T1000 (cell line): ENCODE measurements around the gene LRIF1.
"Not testable (repeated sequence)": the region's sequence is repeated elsewhere in the genome, so short reads cannot be mapped to it uniquely, and the experiment has no call there.

Source experiments
- DNase-seq: peaks from one replicate; lab custom pipeline; 2025; ENCODE audit warnings: mixed read lengths; lab: John Stamatoyannopoulos, UW

Gene LRIF1

GRCh38 chr1:110951161-110951560 lies 12.6 kb downstream of the LRIF1 start:
- no peak for DNase-seq

DNA sequence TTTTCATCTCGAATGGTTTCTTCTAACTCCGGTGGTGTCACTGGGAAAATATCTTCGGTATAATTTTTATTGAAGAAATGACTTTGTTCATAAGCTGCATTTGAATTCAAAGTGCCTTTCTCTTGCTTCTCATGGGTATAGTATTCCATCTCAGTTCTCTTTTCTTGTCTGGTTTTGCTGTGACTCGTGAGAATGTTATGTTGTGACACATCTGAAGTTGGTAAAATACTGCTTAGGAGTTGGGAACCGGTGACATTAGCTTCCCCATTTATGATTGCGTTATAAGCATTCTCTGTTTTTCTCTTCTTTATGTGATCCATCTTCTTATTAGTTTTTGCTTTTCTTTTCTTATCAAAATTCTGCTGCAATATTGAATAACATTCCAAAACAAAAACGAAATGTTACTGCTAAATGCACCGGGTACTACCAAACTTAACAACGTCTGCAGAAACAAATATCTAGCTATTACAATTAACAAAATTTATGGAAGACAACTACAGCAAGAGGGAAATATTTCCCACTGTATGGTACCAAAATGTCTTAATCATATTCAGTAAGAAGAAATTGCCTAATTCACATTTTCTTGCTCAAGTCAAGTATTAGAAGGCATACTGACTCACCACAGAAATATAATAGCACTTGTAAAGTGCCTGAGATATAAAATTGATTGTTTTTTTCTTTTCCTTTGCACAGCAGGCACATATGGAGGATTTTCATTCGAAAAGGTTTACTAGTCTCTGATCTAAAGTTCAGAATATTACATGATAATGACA lies 15.5 kb downstream of the LRIF1 start:
- no peak for DNase-seq

GRCh38 chr1:110945626-110946025 lies 18.1 kb downstream of the LRIF1 start:
- no peak for DNase-seq

- no peak for DNase-seq
Measured at GRCh38 chr1:110944806-110945205, 18.9 kb downstream of the LRIF1 start.

DNA sequence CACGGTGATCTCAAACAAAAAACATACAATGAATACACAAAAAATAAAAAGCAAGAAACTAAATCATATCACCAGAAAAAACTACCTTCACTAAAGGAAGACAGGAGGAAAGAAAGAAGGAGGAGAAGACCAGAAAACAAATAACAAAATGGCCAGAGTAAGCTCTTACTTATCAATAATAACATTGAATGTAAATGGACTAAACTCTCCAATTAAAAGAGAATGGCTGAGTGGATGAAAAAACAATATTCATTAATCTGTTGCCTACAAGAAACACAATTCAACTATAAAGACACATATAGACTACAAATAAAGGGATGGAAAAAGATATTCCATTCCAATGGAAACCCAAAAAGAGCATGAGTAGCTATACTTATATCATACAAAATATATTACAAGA lies 27.2 kb downstream of the LRIF1 start:
- DNase-seq = no peak

DNA sequence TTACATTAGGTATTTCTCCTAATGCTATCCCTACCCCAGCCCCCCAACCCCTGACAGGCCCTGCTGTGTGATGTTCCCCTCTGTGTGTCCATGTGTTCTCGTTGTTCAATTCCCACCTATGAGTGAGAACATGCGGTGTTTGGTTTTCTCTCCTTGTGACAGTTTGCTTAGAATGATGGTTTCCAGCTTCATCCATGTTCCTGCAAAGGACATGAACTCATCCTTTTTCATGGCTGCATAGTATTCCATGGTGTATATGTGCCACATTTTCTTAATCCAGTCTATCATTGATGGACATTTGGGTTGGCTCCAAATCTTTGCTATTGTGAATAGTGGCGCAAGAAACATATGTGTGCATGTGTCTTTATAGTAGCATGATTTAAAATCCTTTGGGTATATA lies 32.6 kb downstream of the LRIF1 start:
- DNase-seq = not testable (repeated sequence)

- no peak for DNase-seq
Measured at GRCh38 chr1:110928904-110929303, 34.8 kb downstream of the LRIF1 start.

DNA sequence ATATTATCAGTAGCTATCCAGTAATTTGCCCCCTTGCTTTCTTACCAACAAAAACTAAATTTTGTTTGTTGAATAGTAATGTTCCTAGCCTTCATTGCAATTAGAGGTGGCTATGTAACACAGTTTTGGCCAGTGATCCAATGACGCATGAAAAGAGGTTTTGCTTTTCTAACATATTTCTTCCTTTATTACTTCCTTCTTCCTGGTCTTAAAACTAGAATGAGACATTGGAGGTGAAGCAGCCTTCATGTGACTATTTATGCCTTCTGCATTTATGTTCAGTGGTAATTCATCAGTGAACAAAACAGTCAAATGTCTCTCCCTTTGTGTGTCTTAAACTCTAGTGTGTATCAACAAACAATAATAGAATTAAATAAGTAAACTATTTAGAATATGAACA lies 35.5 kb downstream of the LRIF1 start:
- DNase-seq = no peak

DNA sequence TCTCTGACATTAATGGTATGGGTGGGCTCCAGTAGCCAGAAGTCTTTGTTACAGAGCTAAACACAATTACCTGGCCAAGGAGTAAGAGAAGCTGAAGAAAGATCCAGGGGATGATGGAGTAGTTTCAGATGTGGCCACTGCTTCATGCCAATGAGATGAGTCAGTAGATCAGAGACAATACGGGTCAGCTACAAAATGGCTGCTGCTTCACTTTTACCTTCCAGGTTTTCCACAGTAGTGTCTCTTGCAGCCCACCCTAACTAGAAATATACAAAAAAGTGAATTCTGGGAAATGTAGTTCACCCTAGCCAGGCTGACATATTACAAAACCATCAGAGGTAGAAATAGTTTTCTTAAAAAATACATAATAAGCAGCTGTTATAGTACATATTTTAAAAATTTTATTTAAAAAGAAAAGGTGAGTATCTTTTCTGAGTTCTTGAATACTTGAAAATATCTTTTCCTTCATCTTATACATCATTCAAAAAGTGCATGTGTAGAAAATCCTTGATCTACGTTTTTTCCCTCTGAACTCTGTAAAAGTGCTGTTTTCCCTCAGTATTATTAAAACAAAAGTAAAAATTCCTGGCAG lies 36.1 kb downstream of the LRIF1 start:
- no peak for DNase-seq

DNA sequence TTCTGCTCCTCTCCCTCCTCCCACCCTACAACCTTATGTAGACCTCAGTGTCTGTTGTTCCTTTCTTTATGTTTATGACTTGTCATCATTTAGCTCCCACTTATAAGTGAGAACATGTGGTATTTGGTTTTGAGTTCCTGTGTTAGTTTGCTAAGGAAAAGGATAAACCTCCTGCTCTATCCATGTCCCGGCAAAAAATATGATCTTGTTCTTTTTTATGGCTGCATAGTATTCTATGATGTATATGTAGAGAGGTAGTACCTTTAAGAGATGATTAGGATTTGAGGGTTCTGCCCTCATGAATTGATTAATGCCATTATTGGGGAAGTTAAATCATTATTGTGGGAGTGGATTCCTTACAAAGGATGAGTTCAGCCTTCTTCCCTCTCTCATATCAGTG lies 41.8 kb downstream of the LRIF1 start:
- no peak for DNase-seq

DNA sequence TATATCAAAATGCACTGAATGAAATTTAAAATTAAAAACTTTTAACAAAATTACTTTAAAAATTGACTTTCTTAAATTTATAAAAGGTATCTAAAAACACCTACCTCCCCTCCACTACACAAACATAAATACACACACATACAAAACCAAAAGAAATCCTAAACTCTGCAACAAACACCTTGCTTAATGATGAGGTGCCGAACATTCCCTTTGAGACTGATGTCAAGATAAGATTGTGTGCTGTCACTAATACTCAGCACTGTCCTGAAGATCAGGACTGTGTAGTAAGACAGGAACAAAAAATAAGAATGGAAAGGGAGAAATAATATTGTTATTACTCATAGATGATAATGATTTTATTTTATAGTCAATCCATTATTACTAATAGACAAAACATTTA lies 45.7 kb downstream of the LRIF1 start:
- DNase-seq = no peak

DNA sequence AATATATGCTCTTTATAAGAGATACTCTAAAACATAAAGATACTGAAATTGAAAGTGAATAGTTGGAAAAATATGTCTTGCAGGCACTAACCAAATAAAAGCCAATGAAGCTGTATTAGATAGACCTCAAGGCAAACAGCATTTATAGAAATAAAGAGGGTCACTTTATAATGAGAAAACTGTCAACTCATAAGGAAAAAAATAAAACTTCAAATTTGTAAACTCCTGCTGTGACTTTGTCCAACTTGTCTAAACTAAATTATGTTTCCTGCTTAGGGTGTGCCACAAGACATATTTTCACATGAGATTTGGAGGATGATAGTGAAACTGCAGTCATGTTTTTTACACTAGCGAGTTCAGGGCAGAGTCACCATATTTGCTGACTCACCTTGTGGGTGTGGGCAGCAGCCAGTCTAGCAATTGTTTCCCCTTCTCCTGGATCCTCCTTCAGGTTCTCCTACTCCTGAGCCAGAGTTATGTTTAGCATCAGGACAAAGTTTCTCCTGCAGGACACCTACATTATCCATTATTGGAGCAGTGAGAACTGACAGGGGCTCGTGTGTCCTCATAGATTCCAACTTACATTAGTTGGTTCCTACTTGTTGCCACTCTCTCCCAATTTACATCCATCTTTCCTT lies 46.9 kb downstream of the LRIF1 start:
- DNase-seq = no peak

- DNase-seq = no peak
Measured at GRCh38 chr1:110916274-110916668, 47.5 kb downstream of the LRIF1 start.

DNA sequence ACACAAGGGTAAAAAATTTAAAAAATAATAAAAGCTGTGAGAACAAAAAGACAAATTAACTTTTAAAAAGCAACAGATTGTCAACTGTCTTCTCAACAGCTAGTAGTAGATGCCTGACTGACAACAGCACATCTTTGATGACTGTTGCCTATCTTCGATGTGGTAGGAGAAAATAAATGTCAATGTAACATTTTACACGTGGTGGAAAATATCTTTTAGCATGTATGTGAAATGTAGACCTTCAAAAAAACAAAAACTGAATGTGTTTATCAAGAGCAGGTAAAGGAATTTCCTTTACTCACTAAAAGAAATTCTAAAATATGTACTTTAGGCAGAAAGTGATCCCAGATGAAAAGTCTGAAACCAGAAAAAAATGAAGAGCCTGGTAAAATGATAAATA lies 47.9 kb downstream of the LRIF1 start:
- no peak for DNase-seq

DNA sequence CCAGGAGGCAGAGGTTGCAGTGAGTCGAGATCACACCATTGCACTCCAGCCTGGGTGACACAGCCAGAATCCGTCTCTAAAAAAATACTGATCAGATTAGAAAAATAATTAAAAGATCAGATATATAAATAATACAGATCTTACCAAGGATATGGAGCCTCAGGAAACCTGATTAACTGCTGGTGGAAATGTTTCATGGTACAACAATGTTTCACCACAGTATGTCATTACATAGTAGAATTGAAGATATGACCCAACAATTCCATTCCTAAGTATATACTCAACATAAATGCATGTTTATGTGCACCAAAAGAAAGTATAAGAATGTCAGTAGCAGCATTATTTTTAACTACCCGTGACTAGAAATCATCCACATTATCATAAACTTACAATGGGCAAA lies 49.0 kb downstream of the LRIF1 start:
- DNase-seq = no peak

DNA sequence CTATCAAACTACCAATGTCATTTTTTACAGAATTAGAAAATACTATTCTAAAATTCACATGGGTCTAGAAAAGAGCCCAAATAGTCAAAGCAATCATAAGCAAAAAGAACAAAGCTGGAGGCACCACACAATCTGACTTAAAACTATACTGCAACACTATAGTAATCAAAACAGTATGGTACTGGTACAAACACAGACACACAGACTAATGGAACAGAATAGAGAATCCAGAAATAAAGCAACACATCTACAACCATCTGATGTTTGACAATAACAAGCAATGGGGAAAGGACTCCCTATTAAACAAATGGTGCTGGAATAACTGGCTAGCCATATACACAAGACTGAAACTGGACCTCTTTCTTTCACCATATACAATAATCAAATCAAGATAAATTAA lies 50.9 kb downstream of the LRIF1 start:
- DNase-seq = no peak

GRCh38 chr1:110903853-110904500 lies 59.7 kb downstream of the LRIF1 start:
- DNase-seq = no peak

DNA sequence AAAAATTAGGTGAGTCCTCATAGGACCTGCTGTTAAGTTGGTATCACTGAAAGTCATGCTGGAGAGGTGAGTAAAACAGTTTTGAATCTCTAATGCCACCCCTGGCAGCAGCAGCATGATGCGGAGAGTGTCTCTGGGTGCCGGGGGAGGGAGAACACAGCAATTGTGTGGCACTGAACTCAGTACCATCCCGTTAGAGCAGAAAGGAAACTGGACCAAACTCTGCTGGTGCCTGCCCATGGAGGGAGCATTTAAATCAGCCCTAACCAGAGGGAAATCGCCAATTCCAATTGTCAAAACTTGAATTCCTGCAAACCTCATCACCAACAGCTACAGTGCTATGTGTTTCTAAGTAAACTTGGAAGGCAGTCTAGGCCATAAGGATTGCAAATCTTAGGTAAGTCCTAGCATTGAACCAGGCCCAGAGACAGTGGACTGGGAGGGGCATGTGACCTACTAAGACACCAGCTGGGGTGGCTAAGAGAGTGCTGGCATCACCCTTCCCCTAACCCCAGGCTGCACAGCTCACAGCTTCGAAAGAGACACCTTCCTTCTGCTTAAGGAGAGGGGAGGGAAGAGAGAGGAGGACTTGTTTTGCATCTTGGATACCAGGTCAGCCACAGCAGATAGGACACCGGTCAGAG lies 60.8 kb downstream of the LRIF1 start:
- DNase-seq = no peak

- DNase-seq = no peak
Measured at GRCh38 chr1:110899458-110899843, 64.3 kb downstream of the LRIF1 start.

DNA sequence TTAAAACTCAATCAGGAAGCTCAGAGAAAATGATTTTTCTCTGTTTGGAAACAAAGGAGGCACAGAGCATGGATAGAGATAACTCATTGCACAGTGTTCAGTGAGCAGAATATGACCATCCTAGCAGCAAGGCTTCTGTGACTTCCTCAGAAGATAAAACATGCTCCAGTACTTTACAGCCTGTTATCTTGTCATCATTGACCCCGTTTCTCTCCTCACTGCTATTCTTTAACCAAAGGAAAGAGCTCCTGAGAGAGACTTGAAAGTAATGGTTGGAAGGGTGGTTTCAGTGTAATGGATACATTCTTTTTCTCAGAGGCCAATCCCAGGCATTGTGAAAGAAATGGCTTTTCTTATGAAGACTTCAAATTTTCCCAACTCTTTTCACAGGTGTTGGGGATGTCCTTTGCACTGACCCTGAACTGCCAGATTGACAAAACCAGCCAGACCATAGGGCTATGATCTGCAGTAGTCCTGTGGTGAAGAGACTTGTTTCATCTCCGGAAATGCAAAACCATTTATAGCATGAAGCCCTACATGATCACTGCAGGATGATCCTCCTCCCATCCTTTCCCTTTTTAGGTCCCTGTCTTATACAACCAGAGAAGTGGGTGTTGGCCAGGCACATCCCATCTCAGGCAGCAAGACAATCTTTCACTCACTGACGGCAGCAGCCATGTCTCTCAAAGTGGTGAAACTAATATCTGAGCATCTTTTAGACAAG lies 64.8 kb downstream of the LRIF1 start:
- no peak for DNase-seq

DNA sequence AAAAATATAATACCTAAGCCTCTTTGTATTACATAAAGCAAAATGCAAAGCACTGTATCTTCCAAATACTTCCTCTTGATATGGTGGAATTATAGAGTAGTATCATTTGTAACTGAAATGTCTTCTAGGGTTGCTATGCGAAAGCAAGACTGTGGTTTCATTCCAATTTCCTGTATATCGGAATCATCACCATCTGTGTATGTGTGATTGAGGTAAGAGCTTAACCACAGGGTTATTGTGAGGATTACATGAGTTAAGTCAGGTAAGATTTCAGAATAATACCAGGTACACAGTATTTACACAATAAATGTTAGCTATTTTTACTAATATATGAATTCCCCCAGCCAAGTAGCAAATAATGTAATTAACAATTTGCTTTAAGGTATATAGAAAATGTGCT lies 66.0 kb downstream of the LRIF1 start:
- no peak for DNase-seq
